Smooth muscle cell (in vitro differentiated cells): ENCODE results near the gene SURF1. TPM values are rescaled to one million over a fixed set of nuclear protein-coding genes. Genes with fewer than 3 reads are reported as not detected.

Experiments
- DNase-seq: peaks from one replicate; lab custom pipeline; 2025; ENCODE audit not compliant: unreplicated experiment; lab: John Stamatoyannopoulos, UW
- H2AFZ ChIP-seq: fragments of 200-600 bp; sonication (generic); 2 replicates; pipeline ENCODE4 v1.6.0; 2016; ENCODE audit warnings: antibody characterized with exemption, low read depth, mild to moderate bottlenecking
- H3F3A ChIP-seq: fragments of 200-600 bp; sonication (generic); 2 replicates; pipeline ENCODE4 v1.6.0; 2017; ENCODE audit warnings: antibody characterized with exemption, low read depth
- H3K27ac ChIP-seq: fragments of 200-600 bp; sonication (generic); 2 replicates; pipeline ENCODE4 v1.5.1; 2016; ENCODE audit warnings: low read depth, mild to moderate bottlenecking
- H3K27me3 ChIP-seq: fragments of 200-600 bp; sonication (generic); 2 replicates; pipeline ENCODE4 v1.6.1; 2016; ENCODE audit warnings: low read depth, mild to moderate bottlenecking
- H3K36me3 ChIP-seq: fragments of 200-600 bp; sonication (generic); 2 replicates; pipeline ENCODE4 v1.5.1; 2016; ENCODE audit warnings: low read depth
- H3K4me1 ChIP-seq: fragments of 200-600 bp; sonication (generic); 2 replicates; pipeline ENCODE4 v1.5.1; 2016; ENCODE audit warnings: low read depth
- H3K4me2 ChIP-seq: fragments of 200-600 bp; sonication (generic); 2 replicates; pipeline ENCODE4 v1.6.0; 2016; ENCODE audit warnings: mild to moderate bottlenecking
- H3K4me3 ChIP-seq: fragments of 200-600 bp; sonication (generic); 2 replicates; pipeline ENCODE4 v1.5.1; 2016; ENCODE audit warnings: mild to moderate bottlenecking
- H3K79me2 ChIP-seq: fragments of 200-600 bp; sonication (generic); 2 replicates; pipeline ENCODE4 v1.6.0; 2016; ENCODE audit warnings: low read depth, mild to moderate bottlenecking
- H3K9ac ChIP-seq: fragments of 200-600 bp; sonication (generic); 2 replicates; pipeline ENCODE4 v1.6.0; 2016; ENCODE audit warnings: low read depth
- H3K9me3 ChIP-seq: fragments of 200-600 bp; sonication (generic); replicated peaks from 2 replicates; pipeline ENCODE4 v1.5.1; 2016; ENCODE audit warnings: low read depth
- H4K20me1 ChIP-seq: fragments of 200-600 bp; sonication (generic); 2 replicates; pipeline ENCODE4 v1.6.0; 2016; ENCODE audit warnings: low read depth
- CTCF ChIP-seq: fragments of 200-600 bp; sonication (generic); IDR thresholded peaks from 2 replicates; pipeline ENCODE4 v1.5.1; 2017; ENCODE audit warnings: borderline replicate concordance, mild to moderate bottlenecking, antibody characterized with exemption; ENCODE audit not compliant: insufficient read depth, poor library complexity, severe bottlenecking
- WGBS: methylation state at CpG from one replicate; pipeline ENCODE4 v1.1.7; 2016; ENCODE audit warnings: low lambda C conversion rate; 5-methylcytosine and 5-hydroxymethylcytosine counted together
- polyA plus RNA-seq: library from polyadenylated mRNA; unstranded; fragments of >200 nt; fragmentation: Nextera tagmentation; extraction: Ambion mirVana; gene quantifications from 2 replicates; pipeline ENCODE4 v1.2.1, GENCODE V29; 2016
- total RNA-seq: library from RNA; depleted of rRNA; stranded (reverse); fragments of >200 nt; gene quantifications from 2 replicates; pipeline ENCODE4 v1.2.3, GENCODE V29; 2014

Gene SURF1
- total and polyA plus RNA-seq, 2 experiments from 2014 or later = 33.5 to 60.7 TPM

DNA sequence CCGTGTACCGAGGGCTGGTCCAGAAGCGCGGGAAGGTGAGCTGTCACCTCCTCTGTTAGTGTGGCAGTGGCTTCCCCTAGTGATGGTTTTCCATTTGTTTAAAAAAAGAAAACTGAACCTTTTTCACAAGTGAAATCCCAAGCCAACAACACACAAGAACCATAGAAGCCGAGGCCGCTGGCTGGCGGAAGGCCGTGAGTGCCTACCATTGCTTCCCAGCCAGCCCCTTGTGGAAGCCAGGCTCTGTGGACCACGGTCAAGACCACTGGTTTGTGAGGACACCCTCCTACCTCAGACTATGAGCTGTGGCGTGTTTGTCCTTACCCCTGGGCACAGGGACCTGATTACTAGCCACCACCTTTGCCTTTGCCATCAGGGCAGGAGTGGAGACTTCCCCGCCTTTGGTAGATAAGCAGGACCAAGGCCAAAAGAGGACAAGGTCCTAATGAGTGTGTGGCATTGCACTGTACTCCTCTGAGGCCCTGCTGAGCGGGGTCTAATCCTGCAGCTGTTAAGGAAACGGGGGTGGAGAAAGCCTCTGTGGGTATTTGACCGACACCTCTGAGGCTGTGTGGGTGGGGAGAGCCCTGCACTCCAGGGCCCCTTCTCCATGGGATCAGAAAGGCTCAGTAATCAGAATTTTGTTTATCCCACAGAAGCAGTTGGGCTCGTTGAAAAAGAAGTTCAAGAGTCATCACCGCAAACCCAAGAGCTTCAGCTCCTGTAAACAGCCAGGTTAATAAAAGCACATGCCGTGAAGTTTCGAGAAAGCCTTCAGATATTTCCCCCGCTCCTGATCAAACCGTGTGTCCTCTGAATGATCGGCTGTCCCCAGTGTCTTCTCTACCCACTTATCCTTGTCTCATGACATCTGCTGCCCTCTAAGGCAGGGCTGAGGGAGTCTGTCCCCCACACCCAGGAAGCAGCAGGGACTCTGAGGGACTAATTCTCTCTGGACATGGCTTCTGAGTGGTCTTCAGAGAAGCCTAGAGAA is 4.4 kb upstream of the SURF1 start:
- 66% methylated on average over 21 of the region's 21 CpGs for WGBS
- H3K36me3 ChIP-seq = peaks cover 11% of the 10 kb centered on the region
- H3K79me2 ChIP-seq = peaks cover 22% of the 10 kb centered on the region
- peaks cover 88% of the 10 kb centered on the region for H4K20me1 ChIP-seq
- H2AFZ ChIP-seq = no peak overlapping the region
- no peaks in the 10 kb centered on the region for H3K9me3 ChIP-seq
- H3K27me3 ChIP-seq = no peaks in the 10 kb centered on the region
- no peak overlapping the region for H3K4me3 ChIP-seq
- peak overlapping the region; percentile 55 for H3K27ac ChIP-seq
- H3F3A ChIP-seq = peaks cover 40% of the 10 kb centered on the region
- H3K4me1 ChIP-seq = peaks cover 5% of the 10 kb centered on the region
- H3K4me2 ChIP-seq = no peak overlapping the region
- no peak for DNase-seq
- no peak for TF ChIP-seq CTCF
- no peak overlapping the region for H3K9ac ChIP-seq

- Histone ChIP-seq H3K27ac (peak overlapping the region; percentile 55), H3K4me3 (no peak overlapping the region), H4K20me1 (peaks cover 79% of the 10 kb centered on the region), H3K27me3 (no peaks in the 10 kb centered on the region), H3K4me1 (peaks cover 12% of the 10 kb centered on the region), H2AFZ (no peak overlapping the region), H3K4me2 (no peak overlapping the region), H3F3A (peaks cover 31% of the 10 kb centered on the region), H3K79me2 (peaks cover 26% of the 10 kb centered on the region), H3K9ac (no peak overlapping the region), H3K36me3 (peaks cover 4% of the 10 kb centered on the region), H3K9me3 (no peaks in the 10 kb centered on the region)
- WGBS = 81% methylated on average over 20 of the region's 20 CpGs
- no peak for DNase-seq
- peak; percentile 15 for TF ChIP-seq CTCF
These were observed 3.3 kb upstream of the SURF1 start for GRCh38 chr9:133359399-133360175.

DNA sequence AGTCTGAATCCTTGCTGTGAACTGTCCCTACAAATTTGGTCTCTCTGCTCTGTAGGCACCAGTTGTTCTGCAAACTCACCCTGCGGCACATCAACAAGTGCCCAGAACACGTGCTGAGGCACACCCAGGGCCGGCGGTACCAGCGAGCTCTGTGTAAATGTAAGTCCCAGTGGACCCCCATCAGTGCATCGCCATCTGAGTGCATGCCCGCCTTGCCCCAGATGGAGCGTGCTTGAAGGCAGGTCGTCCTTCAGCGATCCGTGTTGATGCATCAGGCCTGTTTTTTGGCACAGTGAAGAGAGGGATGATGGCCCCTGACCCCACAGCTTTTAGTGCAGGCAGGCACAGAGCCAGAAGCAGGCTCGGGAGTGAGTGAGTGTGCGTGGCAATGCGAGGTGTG is 1.4 kb upstream of the SURF1 start:
- 95% methylated on average over 14 of the region's 14 CpGs for WGBS
- Histone ChIP-seq H3K9ac (no peak overlapping the region), H3K27me3 (no peaks in the 10 kb centered on the region), H3K4me1 (peaks cover 12% of the 10 kb centered on the region), H3K9me3 (no peaks in the 10 kb centered on the region), H3F3A (peaks cover 41% of the 10 kb centered on the region), H3K27ac (no peak overlapping the region), H2AFZ (no peak overlapping the region), H4K20me1 (peaks cover 65% of the 10 kb centered on the region), H3K4me3 (no peak overlapping the region), H3K4me2 (peak overlapping the region; percentile 96), H3K79me2 (peaks cover 23% of the 10 kb centered on the region), H3K36me3 (peaks cover 4% of the 10 kb centered on the region)
- DNase-seq = no peak
- no peak for TF ChIP-seq CTCF
